Fibroblast of upper back skin (primary cell): ENCODE results near the gene BTBD3.

Experiments
- DNase-seq: peaks from one replicate; pipeline ENCODE4 v3.0.0-alpha.2; 2013

Gene BTBD3

DNA sequence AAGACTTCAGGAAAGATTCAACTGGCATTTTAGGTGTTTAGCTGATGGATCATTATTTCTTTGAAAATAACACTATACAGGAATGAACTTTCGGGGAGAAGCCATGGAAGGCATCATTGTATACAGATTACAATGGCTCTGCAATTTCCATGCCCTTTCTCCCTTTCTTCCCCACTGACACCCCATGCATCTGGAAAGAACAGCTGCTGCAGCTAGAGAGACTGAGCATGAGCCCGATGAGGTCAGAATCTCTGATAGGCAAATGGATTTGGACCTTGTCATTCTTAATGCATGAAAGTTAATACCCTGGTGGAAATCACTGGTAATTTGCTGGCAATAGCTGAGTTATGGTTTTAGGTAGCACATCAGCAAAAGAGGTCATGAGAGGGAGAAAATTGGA lies 54.8 kb downstream of the BTBD3 start:
- no peak for DNase-seq
